Measurements from ENCODE around the gene GPX1.

Gene GPX1

GRCh38 chr3:49316696-49317457, 41.3 kb downstream of the GPX1 start:
- Histone ChIP-seq H3K4me3 (ENCODE audit: low read length) (no peak overlapping the region), H2AFZ (ENCODE audit: low read depth, low read length) (no peak overlapping the region), H3K9me3 (ENCODE audit: low read length) (no peaks in the 10 kb centered on the region), H3K27me3 (ENCODE audit: insufficient read depth, low read length) (no peaks in the 10 kb centered on the region), H3K36me3 (ENCODE audit: insufficient read depth, low read length) (peaks cover 56% of the 10 kb centered on the region), H3K4me1 (ENCODE audit: insufficient read depth, low read length) (no peaks in the 10 kb centered on the region)

GRCh38 chr3:49313896-49314688, 44.1 kb downstream of the GPX1 start:
- H3K9me3 ChIP-seq (ENCODE audit: low read length) = no peaks in the 10 kb centered on the region
- H3K4me3 ChIP-seq (ENCODE audit: low read length) = no peak overlapping the region
- H2AFZ ChIP-seq (ENCODE audit: low read depth, low read length) = no peak overlapping the region
- no peaks in the 10 kb centered on the region for H3K27me3 ChIP-seq (ENCODE audit: insufficient read depth, low read length)
- peaks cover 54% of the 10 kb centered on the region for H3K36me3 ChIP-seq (ENCODE audit: insufficient read depth, low read length)
- H3K4me1 ChIP-seq (ENCODE audit: insufficient read depth, low read length) = no peaks in the 10 kb centered on the region

- Histone ChIP-seq H3K9me3 (ENCODE audit: low read length) (no peaks in the 10 kb centered on the region), H2AFZ (ENCODE audit: low read depth, low read length) (no peak overlapping the region), H3K27me3 (ENCODE audit: insufficient read depth, low read length) (no peaks in the 10 kb centered on the region), H3K36me3 (ENCODE audit: insufficient read depth, low read length) (peaks cover 55% of the 10 kb centered on the region), H3K4me3 (ENCODE audit: low read length) (no peak overlapping the region), H3K4me1 (ENCODE audit: insufficient read depth, low read length) (no peaks in the 10 kb centered on the region)
These were observed 46.9 kb downstream of the GPX1 start for GRCh38 chr3:49311283-49311682.

- Histone ChIP-seq H3K9me3 (ENCODE audit: low read length) (no peaks in the 10 kb centered on the region), H3K4me3 (ENCODE audit: low read length) (no peak overlapping the region), H2AFZ (ENCODE audit: low read depth, low read length) (no peak overlapping the region), H3K4me1 (ENCODE audit: insufficient read depth, low read length) (no peaks in the 10 kb centered on the region), H3K36me3 (ENCODE audit: insufficient read depth, low read length) (peaks cover 59% of the 10 kb centered on the region), H3K27me3 (ENCODE audit: insufficient read depth, low read length) (no peaks in the 10 kb centered on the region)
These were observed 47.5 kb downstream of the GPX1 start for GRCh38 chr3:49310677-49311076.

Measured in neuron (in vitro differentiated cells).